H9 (cell line): ENCODE results near the gene BCO1. TPM values are rescaled to one million over a fixed set of nuclear protein-coding genes. Genes with fewer than 3 reads are reported as not detected.

Experiments
- DNase-seq: peaks from one replicate; pipeline ENCODE4 v3.0.0-alpha.2; 2017
- H2AFZ ChIP-seq: one replicate; pipeline ENCODE4 v1.6.1; 2013; ENCODE audit warnings: mild to moderate bottlenecking, low read length, control low read depth, moderate library complexity
- H2AK5ac ChIP-seq: 2 replicates; pipeline ENCODE4 v1.6.1; 2013; ENCODE audit warnings: low read length, control low read depth, mixed read lengths; ENCODE audit not compliant: insufficient read length
- H2BK120ac ChIP-seq: one replicate; pipeline ENCODE4 v1.6.1; 2013; ENCODE audit warnings: low read depth, mild to moderate bottlenecking, low read length, control low read depth, inconsistent platforms; ENCODE audit not compliant: poor library complexity, severe bottlenecking
- H2BK12ac ChIP-seq: 2 replicates; pipeline ENCODE4 v1.6.1; 2013; ENCODE audit warnings: low read length, control low read depth, mixed read lengths, low read depth; ENCODE audit not compliant: insufficient read length
- H2BK15ac ChIP-seq: 2 replicates; pipeline ENCODE4 v1.6.1; 2013; ENCODE audit warnings: low read depth, low read length, control low read depth
- H2BK20ac ChIP-seq: one replicate; pipeline ENCODE4 v1.6.1; 2013; ENCODE audit warnings: low read depth, mild to moderate bottlenecking, low read length, control low read depth, inconsistent platforms; ENCODE audit not compliant: poor library complexity, severe bottlenecking
- H2BK5ac ChIP-seq: 2 replicates; pipeline ENCODE4 v1.6.1; 2013; ENCODE audit warnings: low read length, control low read depth, mixed read lengths; ENCODE audit not compliant: insufficient read length
- H3K14ac ChIP-seq: 2 replicates; pipeline ENCODE4 v1.6.1; 2013; ENCODE audit warnings: low read length, control low read depth; ENCODE audit not compliant: insufficient read depth
- H3K18ac ChIP-seq: 2 replicates; pipeline ENCODE4 v1.6.1; 2013; ENCODE audit warnings: low read depth, mild to moderate bottlenecking, mixed read lengths, low read length, control low read depth; ENCODE audit not compliant: insufficient read length
- H3K23ac ChIP-seq: 2 replicates; pipeline ENCODE4 v1.6.1; 2013; ENCODE audit warnings: low read length, control low read depth, mixed read lengths, low read depth; ENCODE audit not compliant: insufficient read length
- H3K23me2 ChIP-seq: 2 replicates; pipeline ENCODE4 v1.6.1; 2013; ENCODE audit warnings: low read depth, mild to moderate bottlenecking, mixed read lengths, low read length, control low read depth; ENCODE audit not compliant: insufficient read length, poor library complexity, severe bottlenecking
- H3K27ac ChIP-seq: 2 replicates; pipeline ENCODE4 v1.5.1; 2013; ENCODE audit warnings: low read length, control low read depth, mixed read lengths, low read depth; ENCODE audit not compliant: insufficient read length
- H3K27me3 ChIP-seq: 2 replicates; pipeline ENCODE4 v1.6.1; 2013; ENCODE audit warnings: low read length, control low read depth, inconsistent platforms; ENCODE audit not compliant: insufficient read depth
- H3K4ac ChIP-seq: 2 replicates; pipeline ENCODE4 v1.6.1; 2013; ENCODE audit warnings: low read depth, mild to moderate bottlenecking, control low read depth, inconsistent platforms, low read length, moderate library complexity
- H3K4me1 ChIP-seq: 2 replicates; pipeline ENCODE4 v1.6.1; 2013; ENCODE audit warnings: low read length, control low read depth, inconsistent platforms; ENCODE audit not compliant: insufficient read depth
- H3K4me2 ChIP-seq: 2 replicates; pipeline ENCODE4 v1.6.1; 2013; ENCODE audit warnings: low read length, control low read depth, mixed read lengths; ENCODE audit not compliant: insufficient read length, insufficient read depth
- H3K56ac ChIP-seq: 2 replicates; pipeline ENCODE4 v1.6.1; 2013; ENCODE audit warnings: low read depth, mild to moderate bottlenecking, mixed read lengths, low read length, control low read depth; ENCODE audit not compliant: insufficient read length
- H3K79me1 ChIP-seq: 2 replicates; pipeline ENCODE4 v1.6.1; 2013; ENCODE audit warnings: low read depth, mild to moderate bottlenecking, moderate library complexity, low read length, control low read depth, inconsistent platforms; ENCODE audit not compliant: insufficient read depth, poor library complexity, severe bottlenecking
- H3K79me2 ChIP-seq: 2 replicates; pipeline ENCODE4 v1.6.1; 2013; ENCODE audit warnings: low read length, control low read depth, inconsistent platforms; ENCODE audit not compliant: insufficient read depth
- H3K9ac ChIP-seq: 2 replicates; pipeline ENCODE4 v1.6.1; 2013; ENCODE audit warnings: low read length, control low read depth, mixed read lengths; ENCODE audit not compliant: insufficient read length; ENCODE audit errors: extremely low read depth
- H3K9me3 ChIP-seq: one replicate; pipeline ENCODE4 v1.6.1; 2013; ENCODE audit warnings: low read depth, low read length, inconsistent platforms; ENCODE audit not compliant: control insufficient read depth
- H3T11ph ChIP-seq: one replicate; pipeline ENCODE4 v1.6.1; 2013; ENCODE audit warnings: mild to moderate bottlenecking, low read length, control low read depth, inconsistent platforms
- H4K20me1 ChIP-seq: one replicate; pipeline ENCODE4 v1.6.1; 2013; ENCODE audit not compliant: control insufficient read depth, insufficient read length, insufficient read depth
- H4K5ac ChIP-seq: 2 replicates; pipeline ENCODE4 v1.6.1; 2013; ENCODE audit warnings: low read depth, mild to moderate bottlenecking, mixed read lengths, low read length, control low read depth; ENCODE audit not compliant: insufficient read length
- H4K8ac ChIP-seq: replicated peaks from 2 replicates; pipeline ENCODE4 v1.6.1; 2013; ENCODE audit warnings: low read length, control low read depth, mixed read lengths, low read depth; ENCODE audit not compliant: insufficient read length
- H4K91ac ChIP-seq: 2 replicates; pipeline ENCODE4 v1.6.1; 2013; ENCODE audit warnings: low read depth, mild to moderate bottlenecking, moderate library complexity, mixed read lengths, low read length, control low read depth; ENCODE audit not compliant: insufficient read length
- H3K27ac Mint-ChIP-seq, 3 experiments: 2 replicates in 2 of 3; 3 replicates in 1 of 3; pipeline ENCODE4 v1.8.0; 2020 to 2021; ENCODE audit warnings: mixed read lengths in 3 of 3, mild to moderate bottlenecking in 1 of 3, moderate library complexity in 1 of 3
- H3K27me3 Mint-ChIP-seq: 2 replicates; pipeline ENCODE4 v1.8.0; 2021; ENCODE audit warnings: low read depth, mild to moderate bottlenecking, moderate library complexity, mixed read lengths
- H3K36me3 Mint-ChIP-seq, 3 experiments: 2 replicates in 2 of 3; 3 replicates in 1 of 3; pipeline ENCODE4 v1.8.0; 2020 to 2021; ENCODE audit warnings: low read depth in 3 of 3, mixed read lengths in 3 of 3; ENCODE audit not compliant: insufficient read depth in 1 of 3
- H3K4me1 Mint-ChIP-seq, 2 experiments: 2 replicates each; pipeline ENCODE4 v1.8.0; 2020; ENCODE audit warnings: mixed read lengths in 2 of 2
- H3K4me3 Mint-ChIP-seq, 2 experiments: 2 replicates in 1 of 2; 3 replicates in 1 of 2; pipeline ENCODE4 v1.8.0; 2020 to 2021; ENCODE audit warnings: mild to moderate bottlenecking in 2 of 2, mixed read lengths in 2 of 2, moderate library complexity in 1 of 2
- H3K9me3 Mint-ChIP-seq, 2 experiments: 2 replicates in 1 of 2; 3 replicates in 1 of 2; pipeline ENCODE4 v1.8.0; 2020; ENCODE audit warnings: mild to moderate bottlenecking in 2 of 2, mixed read lengths in 2 of 2, moderate library complexity in 1 of 2
- CTCF ChIP-seq: fragments of 200-600 bp; sonication (generic); conservative IDR thresholded peaks from 3 replicates; pipeline ENCODE4 v1.8.0; 2021; ENCODE audit warnings: antibody characterized with exemption, mild to moderate bottlenecking
- WGBS: extraction: QIAGEN DNeasy Blood & Tissue Kit; methylation state at CpG from one replicate; pipeline ENCODE4 v1.1.7; 2013; ENCODE audit warnings: missing lambda C conversion rate, low lambda C conversion rate, mixed read lengths; ENCODE audit not compliant: insufficient read length; ENCODE audit errors: extremely low coverage; 5-methylcytosine and 5-hydroxymethylcytosine counted together
- total RNA-seq: library from RNA; stranded (reverse); gene quantifications from 2 replicates; pipeline ENCODE4 v1.2.1, GENCODE V29; 2021

Gene BCO1
- total RNA-seq, 1 experiment from 2014 or later = not detected

- Histone ChIP-seq H3K4me1 (peaks cover 4% of the 10 kb centered on the region), H3T11ph (no peak overlapping the region), H3K14ac (no peak overlapping the region), H2BK15ac (no peak overlapping the region), H4K8ac (no peak overlapping the region), H3K23me2 (peaks cover 11% of the 10 kb centered on the region), H3K27me3 (no peaks in the 10 kb centered on the region), H3K27ac (no peak overlapping the region), H3K79me1 (peaks cover 6% of the 10 kb centered on the region), H3K18ac (no peak overlapping the region), H2BK12ac (no peak overlapping the region), H4K5ac (no peak overlapping the region), H2BK20ac (no peak overlapping the region), H3K4ac (no peak overlapping the region), H3K9ac (no peak overlapping the region), H3K23ac (no peak overlapping the region), H3K79me2 (peaks cover 10% of the 10 kb centered on the region; the same call in 1 of the 2 replicates), H2AK5ac (no peak overlapping the region), H2BK5ac (no peak overlapping the region), H3K56ac (no peak overlapping the region), H3K9me3 (no peaks in the 10 kb centered on the region), H2AFZ (no peak overlapping the region), H4K91ac (no peak overlapping the region), H2BK120ac (no peak overlapping the region), H4K20me1 (no peaks in the 10 kb centered on the region), H3K4me2 (no peak overlapping the region)
- no peak for DNase-seq
- WGBS = no CpG with 5 or more reads among the region's 5 CpGs
- Mint-ChIP-seq H3K4me3 (no peak overlapping the region), H3K9me3 (no peaks in the 10 kb centered on the region; a peak in 1 of 5 replicates), H3K27me3 (no peaks in the 10 kb centered on the region), H3K36me3 (peaks cover 6 to 16% (median 15%) of the 10 kb centered on the region in 3 experiments; a peak in 5 of 7 replicates), H3K4me1 (peaks cover 26 to 40% of the 10 kb centered on the region in 2 experiments), H3K27ac (no peak overlapping the region)
- TF ChIP-seq CTCF = no peak
These were observed 71.7 kb downstream of the BCO1 start for GRCh38 chr16:81310045-81310644.
